NCI-H524 treated with DMSO at 0.1 percent for 48 hours (cell line): Measurements from ENCODE around the gene EFL1.

Experiments used
- DNase-seq: peaks from one replicate; lab custom pipeline; 2025; lab: John Stamatoyannopoulos, UW

The EFL1 gene

DNA sequence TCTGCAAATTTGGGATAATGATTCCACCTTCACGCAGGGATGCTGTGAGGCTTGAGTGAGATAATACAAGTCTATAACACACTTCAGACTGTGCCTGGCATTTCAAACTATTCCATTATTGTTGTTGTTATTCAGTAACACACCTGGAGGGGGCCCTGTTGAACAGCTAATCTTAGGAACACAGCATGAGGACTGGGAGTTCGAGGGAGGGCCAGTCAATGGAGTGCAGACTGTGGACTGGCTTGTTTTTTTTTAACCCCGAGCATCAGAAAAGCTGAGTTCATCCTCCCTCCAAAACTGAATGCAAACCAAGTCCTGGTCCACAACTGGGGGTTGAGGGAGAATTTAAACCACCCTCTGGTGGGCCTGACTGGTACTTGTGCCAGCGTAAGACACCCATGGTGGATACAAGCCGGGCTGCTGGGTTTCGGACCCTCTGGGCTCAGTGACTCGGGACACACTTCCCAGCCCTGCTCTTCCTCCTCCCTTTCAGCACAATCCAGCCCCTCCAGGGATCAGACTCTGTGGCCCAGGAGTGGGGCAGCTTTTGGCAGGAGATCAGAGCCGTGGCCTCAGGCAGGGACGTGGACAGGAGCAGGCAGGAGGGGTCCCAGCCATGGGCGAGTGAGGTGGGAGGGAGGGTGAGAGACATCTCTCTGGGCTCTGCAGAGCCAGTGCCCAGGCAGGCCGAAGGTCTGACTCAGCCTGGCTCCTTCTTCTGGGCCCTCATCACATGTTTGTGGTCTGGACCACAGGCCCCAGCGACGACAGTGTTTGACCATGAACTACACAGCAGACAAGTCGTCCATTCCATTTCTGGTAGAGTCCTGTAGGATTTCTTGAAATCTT lies 180.4 kb downstream of the EFL1 start:
- DNase-seq, result no peak

DNA sequence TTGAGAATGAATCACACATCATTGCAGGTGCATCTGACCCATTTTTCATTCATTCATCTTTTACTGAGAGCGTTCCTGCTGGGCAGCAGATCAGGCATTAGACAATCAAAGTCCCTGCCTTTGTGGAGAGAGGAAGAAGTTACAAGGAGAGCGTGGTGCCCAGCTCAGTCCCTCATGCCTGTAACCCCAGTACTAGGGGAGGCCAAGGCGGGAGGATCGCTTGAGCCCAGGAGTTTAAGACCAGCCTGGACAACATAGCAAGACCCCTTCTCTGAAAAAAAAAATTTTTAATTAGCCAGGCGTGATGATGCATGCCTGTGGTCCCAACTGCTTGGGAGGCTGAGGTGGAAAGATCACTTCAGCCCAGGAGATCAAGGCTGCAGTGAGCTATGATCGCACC lies 181.8 kb downstream of the EFL1 start:
- no peak for DNase-seq
